ENCODE measurements around the gene TOX3.
A peak's percentile ranks its signal among the peaks of the same experiment; 100 is the strongest.

Gene TOX3

DNA sequence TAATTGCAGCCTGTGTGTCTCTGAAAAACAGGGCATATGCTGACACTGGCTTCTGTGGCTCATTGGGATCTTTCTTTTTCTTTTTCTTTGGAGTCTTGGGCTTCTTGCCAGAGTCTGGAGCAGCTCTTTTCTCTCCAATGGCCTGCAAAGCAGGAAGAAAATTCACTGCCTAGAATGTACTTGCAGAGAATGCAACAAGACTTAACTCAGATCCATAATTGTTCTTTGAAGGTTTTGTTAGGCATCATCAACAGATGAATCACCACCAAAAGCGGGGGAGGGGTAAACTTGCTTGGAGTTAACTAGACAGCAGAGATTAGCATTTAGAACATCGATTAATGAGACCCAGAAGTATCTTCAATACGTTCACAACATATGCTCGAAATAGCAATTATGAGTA lies 100.9 kb downstream of the TOX3 start:
- DNase-seq = no peak

DNA sequence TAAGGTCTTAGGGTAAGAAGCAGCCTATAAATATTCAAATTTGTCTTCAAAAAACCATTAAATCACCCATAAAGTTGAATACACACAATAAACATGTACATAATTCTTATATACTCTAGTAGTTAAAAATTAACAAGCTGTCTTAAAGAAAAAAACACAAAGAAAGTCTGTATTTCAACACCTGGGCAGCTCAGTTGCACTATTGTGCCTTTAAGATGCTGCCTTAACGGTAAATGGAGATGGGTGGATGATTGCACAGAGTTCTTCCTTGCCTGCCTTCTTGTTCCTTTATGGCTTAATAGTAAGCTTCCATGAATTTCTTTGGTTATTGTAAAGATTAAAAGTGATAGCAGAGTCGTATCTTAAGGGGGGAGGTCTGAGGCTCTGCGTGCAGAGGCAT lies 105.1 kb downstream of the TOX3 start:
- no peak for DNase-seq

DNA sequence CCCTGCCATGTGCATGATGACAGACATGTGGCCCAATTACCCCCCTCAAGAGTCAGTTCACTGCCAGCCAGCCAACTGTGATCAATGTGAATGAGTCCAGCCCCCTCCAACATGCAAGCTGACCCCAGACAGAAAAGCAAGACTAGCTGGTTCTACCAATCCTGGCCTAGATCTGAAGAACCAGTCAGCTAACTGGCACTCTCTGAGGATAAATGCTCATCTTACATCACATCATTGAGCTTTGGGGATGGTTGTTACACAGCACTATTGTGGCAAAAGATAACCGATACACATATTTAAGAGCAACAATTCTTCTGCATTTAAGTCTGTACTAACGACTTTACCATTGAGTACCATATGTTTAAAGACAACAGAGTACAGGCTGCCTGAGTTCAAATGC lies 106.7 kb downstream of the TOX3 start:
- DNase-seq = no peak

DNA sequence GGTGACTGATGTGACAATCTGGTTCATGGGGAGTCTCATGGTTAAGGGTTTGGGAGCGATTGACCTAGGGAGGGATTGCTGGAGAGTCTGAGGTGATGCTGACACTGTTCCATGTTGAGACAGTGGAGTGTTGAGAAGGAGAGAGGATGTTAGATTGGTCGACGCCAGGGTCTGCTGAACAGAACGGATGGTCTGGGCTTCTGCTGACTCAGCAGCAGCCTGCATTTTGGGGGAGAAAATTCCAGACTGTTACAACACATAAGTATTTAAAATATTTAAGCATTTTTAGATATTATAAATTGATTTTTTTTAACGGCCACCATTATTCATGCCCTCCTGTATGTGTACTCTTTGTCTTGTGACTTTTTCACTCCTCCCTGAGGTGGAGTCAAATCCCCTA lies 107.2 kb downstream of the TOX3 start:
- DNase-seq = no peak

DNA sequence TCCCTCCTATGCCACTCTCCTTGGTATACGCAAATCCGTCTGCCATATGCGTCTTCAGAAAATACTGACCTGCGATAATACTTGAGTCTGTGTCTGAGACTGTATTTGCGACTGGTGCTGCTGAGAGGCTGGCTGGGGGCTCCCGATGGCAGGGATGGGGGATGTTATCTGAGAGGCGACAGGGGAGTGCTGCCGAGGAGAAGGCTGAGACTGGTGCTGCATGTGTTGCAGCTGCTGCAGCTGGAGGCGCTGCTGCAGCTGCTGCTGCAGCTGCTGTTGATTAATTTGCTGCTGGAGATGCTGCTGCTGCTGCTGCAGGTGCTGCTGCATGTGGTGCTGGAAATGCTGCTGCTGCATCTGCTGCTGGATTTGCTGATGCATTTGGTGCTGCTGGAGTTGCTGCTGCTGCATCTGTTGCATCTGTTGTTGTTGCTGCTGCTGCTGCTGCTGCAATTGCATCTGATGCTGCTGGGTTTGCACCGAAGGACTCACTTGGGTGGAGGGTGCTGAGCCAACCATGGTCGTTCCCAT lies 107.7 kb downstream of the TOX3 start:
- DNase-seq = no peak

DNA sequence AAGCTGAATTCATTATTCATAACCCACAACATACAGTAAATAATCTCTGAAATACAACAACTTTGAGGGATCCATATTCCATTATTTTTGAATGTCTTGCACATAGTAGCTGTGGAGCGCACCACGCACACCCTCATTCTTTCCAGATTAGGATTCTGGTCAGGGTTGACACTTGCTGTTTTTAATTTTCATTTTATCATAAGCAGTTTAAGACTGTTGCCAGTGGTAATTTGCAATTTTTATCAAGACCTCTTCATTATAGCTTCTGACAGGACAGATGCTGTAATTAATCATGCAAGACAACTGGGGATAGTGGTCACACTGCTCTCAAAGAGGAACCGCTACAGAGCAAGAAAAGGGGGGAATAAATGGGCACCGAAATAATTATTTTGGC lies 109.7 kb downstream of the TOX3 start:
- no peak for DNase-seq

DNA sequence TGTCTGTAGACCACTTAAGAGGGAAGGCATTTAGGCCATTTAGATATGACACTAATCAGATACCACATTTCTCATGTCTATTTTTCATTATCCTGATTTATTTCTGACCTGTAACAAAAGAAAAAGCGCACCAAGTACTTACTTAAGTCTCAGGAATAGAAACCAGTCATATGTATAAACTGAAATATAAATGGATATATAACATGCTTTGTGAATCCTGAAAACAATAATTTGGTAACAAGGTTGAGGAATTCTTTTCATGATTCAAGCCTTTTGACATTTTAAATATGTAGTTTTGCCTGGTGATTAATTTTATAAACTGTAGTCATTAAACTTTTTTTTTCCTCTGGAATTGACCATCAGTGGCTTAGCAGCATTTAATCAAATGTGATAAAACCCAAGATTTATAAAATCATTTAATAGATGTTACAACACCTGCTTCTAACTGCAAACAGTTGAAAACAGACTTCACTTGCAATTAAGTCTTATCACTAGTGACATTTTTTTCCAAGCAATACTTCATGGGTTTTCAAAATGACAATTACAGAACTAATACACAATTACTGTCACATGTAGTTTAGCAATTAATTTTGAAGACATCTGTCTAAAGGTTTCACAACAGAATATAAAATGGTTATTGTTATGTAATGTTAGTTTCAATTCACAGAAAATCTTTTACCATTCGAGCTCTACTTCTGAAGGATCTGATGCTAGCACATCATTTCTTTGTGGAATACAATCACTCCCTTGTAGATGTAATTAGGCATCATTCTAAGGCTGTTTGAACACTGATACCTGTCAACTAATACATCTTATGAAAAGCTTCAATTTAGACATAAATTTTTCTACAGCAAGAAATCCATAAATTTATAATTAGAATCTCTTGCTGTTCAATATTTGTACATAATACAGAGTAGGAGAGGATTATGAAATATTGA lies 110.3 kb downstream of the TOX3 start:
- no peak for DNase-seq

DNA sequence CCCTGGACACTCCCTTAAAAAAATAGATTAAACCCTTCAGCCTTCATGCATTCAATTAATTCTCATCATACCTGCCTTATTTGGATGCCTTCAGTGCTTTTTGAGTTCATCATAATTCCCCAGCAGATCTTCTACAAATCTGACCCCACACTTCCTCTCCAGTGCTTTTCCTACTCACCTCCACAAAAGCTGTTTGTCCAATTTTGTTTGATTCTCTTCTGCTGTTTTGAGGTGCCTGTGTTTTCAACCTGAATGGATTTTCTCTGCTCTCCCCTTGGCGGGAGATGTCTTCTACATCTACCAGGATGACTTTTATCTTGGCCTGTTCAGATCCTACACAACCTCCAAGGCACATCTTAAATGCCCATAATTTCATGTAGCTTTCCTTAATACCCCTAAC lies 112.7 kb downstream of the TOX3 start:
- no peak for DNase-seq

DNA sequence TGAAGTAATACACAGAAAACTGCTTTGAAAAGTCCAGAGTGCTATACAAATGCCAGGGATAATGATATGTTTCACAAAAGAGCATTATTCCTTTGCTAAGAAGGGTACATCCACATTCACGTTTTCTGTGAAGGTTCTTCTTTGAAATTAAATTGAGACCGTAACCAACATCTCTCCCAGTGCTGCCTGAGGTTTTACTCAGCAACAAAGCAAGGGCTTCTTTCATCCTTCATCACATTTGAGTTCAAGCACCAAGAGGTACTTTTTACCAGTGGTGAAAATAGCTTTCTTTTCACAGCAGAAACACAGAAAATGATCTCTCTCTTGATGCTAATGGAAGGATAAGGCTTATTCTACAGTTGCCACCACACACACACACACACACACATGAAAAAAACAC lies 113.3 kb downstream of the TOX3 start:
- DNase-seq = no peak

DNA sequence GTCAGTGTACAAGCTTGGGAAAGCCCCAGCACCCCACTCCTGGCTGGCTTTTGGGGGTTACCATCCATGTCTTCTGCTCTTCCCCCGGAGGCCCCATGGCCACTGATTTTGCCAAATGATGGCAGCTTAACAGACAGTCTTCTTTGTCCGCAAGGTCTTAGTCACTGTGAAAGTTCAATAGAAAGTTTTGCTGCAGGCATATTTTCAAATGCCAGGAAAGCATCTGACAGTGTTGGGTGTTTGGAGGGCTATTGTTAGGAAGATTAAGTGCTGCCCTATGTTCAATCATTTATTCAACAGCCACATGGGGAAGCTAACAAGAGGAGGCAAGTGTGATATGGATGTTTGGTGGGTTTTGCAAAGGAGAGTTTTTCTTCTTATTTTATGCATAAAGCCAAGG lies 122.4 kb downstream of the TOX3 start:
- DNase-seq = no peak

DNA sequence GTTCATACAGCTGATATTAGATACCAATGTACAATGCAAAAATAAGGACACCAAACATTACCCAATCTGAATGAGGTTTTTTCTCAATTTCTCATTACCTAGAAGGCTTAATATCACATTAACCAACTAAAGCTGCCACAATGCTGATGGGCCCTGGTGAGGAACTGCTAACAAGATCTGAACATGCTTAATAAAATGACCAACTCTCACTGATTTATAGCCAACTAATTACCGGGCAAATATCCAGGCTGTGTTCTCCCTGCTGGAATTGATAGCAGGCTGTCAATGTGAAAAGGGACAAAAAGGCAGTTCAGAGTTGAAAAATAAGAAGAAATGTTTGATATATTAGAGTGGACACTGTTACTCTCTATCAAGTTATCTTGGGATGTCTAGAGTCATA lies 124.6 kb downstream of the TOX3 start:
- DNase-seq = no peak

DNA sequence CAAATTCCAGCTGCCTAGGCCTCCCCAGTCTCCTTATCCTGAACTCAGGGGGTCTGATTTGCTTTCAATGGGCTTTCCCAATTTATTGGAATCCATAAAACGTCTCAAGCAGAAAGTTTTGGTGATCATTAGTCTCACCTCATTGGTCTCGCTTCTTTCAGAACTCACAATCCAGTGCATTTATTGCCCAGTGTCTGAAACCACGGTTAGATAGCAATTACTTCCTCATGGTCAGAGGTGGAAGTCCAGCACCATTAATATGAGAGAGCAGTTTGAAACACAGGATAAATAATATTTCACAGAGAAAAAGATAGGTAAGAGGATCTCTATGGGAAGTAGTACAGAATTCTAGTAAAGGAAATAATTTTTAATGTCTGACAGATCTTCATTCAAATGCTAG lies 128.7 kb downstream of the TOX3 start:
- DNase-seq = no peak

DNA sequence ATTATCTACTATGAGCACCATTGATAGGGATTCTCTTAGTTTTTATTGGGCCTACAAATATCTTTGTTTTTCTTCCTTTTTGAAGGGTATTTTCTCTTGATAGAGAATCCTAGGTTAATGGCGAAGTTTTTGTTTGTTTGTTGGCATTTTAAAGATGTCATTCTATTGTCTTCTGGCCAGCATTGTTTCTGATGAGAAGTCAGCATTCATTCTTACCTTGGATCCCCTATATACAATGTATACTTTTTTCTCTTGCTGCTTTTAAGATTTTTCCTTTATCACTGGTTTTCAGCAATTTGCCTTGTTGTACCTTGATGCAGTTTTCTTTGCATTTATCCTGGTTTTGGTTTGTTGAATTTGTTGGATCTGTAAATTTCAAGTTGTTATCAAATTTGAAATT lies 130.1 kb downstream of the TOX3 start:
- DNase-seq = no peak

DNA sequence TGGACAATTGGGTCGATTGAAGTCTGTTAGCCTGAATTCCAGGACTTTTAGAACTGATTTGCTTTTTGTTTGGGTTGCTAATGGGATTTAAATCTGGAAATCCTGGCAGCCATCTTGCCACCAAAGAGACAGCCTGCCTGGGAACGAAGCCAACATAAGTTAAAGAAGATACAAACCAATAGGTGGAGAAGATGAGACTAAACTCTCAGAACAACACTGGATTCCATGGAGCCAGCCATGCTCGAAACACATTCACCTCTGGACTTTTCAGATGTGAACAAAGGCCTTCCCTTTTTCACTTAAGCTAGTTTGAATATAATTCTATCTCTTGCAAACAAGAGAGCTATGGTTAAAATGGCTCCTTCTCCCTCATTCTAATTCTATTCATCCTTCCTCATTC lies 135.9 kb downstream of the TOX3 start:
- no peak for DNase-seq

DNA sequence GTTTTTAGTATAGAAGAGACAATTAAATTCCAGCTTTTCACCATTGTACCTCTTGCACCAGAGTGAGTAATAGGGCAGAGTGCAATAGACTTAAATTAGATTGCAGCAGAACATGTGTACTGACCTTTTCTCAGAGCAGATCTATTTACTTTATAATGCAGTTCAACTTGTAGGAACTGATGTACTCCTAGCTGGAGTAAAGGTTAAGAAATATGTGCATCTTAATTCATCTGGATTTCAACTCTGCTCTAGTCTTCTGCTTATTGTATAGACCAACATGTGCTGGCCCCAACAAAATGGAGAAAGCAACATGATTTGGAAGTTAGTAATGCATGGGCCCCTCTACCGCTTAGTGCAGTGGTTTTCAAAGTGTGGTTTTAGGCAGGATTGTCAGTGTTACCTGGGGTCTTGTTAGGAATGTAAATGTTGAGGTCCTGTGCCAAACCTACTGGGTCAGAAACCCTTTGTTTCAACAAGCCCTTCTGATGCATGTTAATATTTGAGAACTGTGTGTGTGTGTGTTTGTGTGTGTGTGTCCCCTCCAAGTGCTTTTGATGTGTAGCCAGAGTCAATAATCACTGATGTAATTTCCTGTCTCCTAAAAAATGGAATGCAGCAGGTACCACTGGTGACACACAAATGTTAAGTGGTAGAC lies 138.6 kb downstream of the TOX3 start:
- DNase-seq = peak; percentile 67

DNA sequence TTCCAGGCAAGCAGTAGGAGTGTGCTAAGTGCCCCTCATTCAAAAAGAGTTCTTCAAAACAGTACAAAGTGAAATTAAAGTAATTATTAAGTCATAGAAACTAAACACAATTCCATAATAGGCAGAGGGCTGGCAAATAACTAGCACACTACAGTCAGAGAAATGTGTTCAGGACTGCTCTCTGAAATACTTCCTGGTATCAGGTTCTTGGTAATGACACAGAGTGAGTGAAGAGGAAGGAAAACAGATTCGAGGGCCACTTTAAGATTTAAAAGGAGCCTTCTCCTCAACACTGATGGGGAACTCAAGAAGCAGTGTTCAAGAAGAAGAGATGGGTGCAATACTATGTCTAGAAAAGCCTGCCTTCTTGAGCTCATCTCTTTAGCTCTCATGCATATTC lies 139.2 kb downstream of the TOX3 start:
- DNase-seq = no peak

DNA sequence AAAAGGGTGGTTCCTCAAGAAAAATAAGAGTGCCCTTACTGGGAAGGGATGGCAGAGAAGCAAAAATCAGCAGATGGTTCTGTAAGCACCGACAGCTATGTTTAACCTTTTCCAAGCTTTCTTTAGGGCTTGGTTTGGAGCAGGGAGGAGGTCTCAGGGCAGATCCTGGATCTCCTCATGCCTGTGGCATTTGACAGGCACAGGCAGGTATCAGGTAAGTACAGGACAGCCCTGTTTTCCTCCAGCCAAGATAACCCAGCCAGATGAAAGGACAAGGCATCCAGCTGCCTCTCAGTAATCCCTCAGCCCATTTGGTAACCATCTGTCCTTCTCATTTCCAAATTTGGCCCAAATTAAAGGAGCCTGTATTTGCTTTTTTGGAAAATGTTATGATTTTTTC lies 141.5 kb downstream of the TOX3 start:
- DNase-seq = no peak

DNA sequence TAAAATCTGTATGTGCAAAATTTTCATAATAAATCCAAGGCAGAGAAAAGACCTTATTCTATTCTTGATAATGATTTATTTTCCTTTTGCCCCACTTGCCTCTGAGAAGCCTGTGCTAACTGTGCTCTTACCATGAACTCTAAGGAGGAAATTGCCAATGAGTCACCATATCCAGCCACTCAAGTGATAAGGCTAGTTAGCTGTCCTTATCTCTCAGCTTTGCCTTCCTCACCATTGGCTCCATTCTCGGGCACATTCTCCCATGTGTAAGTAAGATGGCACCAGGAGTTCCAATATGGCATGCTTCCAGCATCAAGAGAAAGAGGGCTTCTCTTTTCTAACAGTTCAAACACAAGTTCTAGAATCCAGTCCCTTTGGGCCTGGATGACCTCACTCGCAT lies 142.4 kb downstream of the TOX3 start:
- no peak for DNase-seq

DNA sequence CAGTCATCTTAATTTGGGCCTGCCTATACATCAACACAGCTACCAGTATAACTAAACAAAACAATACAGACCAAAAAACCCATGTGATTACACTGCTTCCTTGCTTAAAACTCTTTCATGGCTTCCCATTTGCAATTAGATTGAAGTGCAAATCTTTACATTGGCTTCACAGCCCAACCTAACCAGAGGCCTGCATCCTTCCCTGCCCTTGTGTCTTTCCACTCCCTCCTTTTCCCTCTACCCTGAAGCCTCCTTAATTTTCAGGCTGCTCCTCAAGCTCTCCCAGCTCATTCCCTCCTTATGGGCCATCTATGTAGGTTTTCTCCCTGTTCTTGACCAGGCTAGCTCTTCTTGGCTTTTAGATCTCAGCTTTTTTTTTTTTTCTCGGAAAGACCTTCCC lies 147.8 kb downstream of the TOX3 start:
- no peak for DNase-seq

DNA sequence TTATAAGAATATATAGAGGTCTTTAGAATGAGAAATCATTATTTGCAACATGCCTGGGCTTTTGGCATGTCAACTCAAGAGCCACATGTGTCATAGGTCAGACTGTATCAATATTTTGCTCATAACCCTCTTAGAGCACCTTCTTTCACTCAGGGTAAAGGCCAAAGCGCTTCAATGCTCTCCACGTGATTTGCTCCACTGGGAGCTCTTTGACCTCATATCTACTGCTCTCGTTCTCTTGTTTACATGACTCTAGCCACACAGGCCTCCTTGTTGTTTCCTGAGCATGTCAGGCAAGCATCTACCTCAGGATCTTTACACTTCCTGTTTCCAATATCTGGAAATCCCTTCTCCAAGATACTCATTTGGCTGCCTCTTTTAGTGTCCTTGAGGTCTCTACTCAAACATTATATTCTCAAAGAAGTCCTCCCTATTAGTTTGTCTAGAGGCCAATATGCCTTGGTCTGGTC lies 148.4 kb downstream of the TOX3 start:
- DNase-seq = no peak

DNA sequence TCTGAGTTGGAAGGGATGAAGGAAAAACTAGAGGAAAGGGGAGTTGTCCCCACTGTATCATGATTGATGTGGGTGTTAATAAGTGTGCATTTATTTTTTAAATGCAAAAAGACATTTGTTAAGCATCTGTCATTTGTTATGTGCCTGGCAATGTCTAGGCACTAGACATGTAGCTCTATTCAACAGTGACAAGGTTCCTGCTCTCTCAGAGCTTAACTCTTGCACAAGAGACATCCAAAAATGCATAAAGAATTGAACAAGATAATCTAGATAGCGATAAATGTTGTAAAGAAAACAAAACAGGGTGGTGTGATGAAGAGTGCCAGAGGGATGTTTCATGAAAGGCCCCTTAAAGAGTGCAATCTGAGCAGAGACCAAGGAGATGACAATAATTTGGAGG lies 148.9 kb downstream of the TOX3 start:
- DNase-seq = no peak

DNA sequence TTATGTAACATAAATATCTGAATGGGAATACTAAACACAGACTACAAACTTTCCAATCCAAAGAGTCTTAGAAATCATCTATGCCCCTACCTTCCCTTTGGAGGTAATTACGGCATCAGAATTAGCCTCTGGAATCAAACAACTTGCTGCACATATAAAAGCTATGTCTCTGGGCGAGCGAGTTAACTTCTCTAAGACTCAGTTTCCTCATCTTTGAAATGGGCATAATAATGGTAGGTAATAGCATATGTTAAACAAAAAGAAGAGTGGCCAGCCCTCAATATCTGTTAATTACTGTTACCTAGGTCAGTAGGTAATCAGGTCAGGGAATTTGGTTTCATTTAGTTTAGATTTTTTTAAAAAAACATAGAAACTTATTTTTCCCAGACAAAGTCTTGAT lies 153.5 kb downstream of the TOX3 start:
- no peak for DNase-seq

DNA sequence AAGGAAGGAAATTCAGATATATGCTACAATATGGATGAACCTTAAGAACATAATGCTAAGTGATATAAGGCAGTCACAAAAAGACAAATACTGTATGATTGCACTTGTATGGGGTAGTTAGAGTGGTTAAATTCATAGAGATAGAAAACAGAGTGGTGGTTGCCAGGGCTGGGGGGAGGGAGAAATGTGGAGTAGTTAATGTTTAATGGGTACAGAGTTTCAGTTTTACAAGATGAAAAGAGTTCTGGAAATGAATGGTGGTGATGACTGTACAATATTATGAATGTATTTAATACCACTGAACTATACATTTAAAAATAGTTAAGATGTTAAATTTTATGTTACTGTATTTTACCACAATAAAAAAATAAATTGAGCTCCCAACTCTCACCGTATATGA lies 157.9 kb downstream of the TOX3 start:
- no peak for DNase-seq
